Renal cortical epithelial cell (primary cell): ENCODE data around the gene TUBB3. TPM values are rescaled to one million over a fixed set of nuclear protein-coding genes. Genes with fewer than 3 reads are reported as not detected.
"Not testable (repeated sequence)": the region's sequence is repeated elsewhere in the genome, so short reads cannot be mapped to it uniquely, and the experiment has no call there.

ENCODE experiments used
- DNase-seq: peaks from one replicate; pipeline ENCODE4 v3.0.0-alpha.2; 2011; ENCODE audit warnings: low read depth
- total RNA-seq: library from RNA; depleted of rRNA; stranded (reverse); fragments of >200 nt; gene quantifications from 2 replicates; pipeline ENCODE4 v1.2.3, GENCODE V29; 2014

Gene TUBB3
- total RNA-seq, 1 donor from 2014 or later = 368 TPM

GRCh38 chr16:89965447-89966225 lies 42.5 kb downstream of the TUBB3 start:
- DNase-seq = no peak

- no peak for DNase-seq
These were observed 43.6 kb downstream of the TUBB3 start for GRCh38 chr16:89966756-89967155.

GRCh38 chr16:89967436-89967835 lies 44.3 kb downstream of the TUBB3 start:
- not testable (repeated sequence) for DNase-seq

- not testable (repeated sequence) for DNase-seq
These were observed 44.9 kb downstream of the TUBB3 start for GRCh38 chr16:89968074-89968473.

GRCh38 chr16:89969741-89970410 lies 46.7 kb downstream of the TUBB3 start:
- no peak for DNase-seq

GRCh38 chr16:89971495-89972243 lies 48.5 kb downstream of the TUBB3 start:
- DNase-seq = no peak

- peak; percentile 66 for DNase-seq
These were observed 49.4 kb downstream of the TUBB3 start for GRCh38 chr16:89972244-89973234.

GRCh38 chr16:89973235-89973634 lies 50.1 kb downstream of the TUBB3 start:
- DNase-seq = no peak

- DNase-seq = peak; percentile 6
These were observed 50.7 kb downstream of the TUBB3 start for GRCh38 chr16:89973654-89974335.

GRCh38 chr16:89974870-89975269 lies 51.7 kb downstream of the TUBB3 start:
- no peak for DNase-seq

GRCh38 chr16:89981414-89981813 lies 58.3 kb downstream of the TUBB3 start:
- no peak for DNase-seq

GRCh38 chr16:89982318-89982717 lies 59.2 kb downstream of the TUBB3 start:
- no peak for DNase-seq

GRCh38 chr16:89983536-89983935 lies 60.4 kb downstream of the TUBB3 start:
- no peak for DNase-seq

GRCh38 chr16:89984216-89984615 lies 61.1 kb downstream of the TUBB3 start:
- DNase-seq = no peak

GRCh38 chr16:89985219-89985618 lies 62.1 kb downstream of the TUBB3 start:
- no peak for DNase-seq

Other genes with a start within 250 kb of the TUBB3 start
- gene CDK10, start 236.7 kb upstream of the TUBB3 start, total RNA-seq = 33.9 and 56.5 TPM in 2 replicates
- 22.7 and 34.7 TPM in 2 replicates for gene SPATA2L, start 221.6 kb upstream of the TUBB3 start, total RNA-seq
- 7.1 and 12.6 TPM in 2 replicates for gene VPS9D1, start 202.4 kb upstream of the TUBB3 start, total RNA-seq
- 10.6 and 20.7 TPM in 2 replicates for gene ZNF276, start 201.8 kb upstream of the TUBB3 start, total RNA-seq
- 3.6 and 13.0 TPM in 2 replicates for gene FANCA, start 106.7 kb upstream of the TUBB3 start, total RNA-seq
- gene SPIRE2, start 94.9 kb upstream of the TUBB3 start, total RNA-seq = 1.4 and 6.0 TPM in 2 replicates
- 155 and 178 TPM in 2 replicates for gene TCF25, start 49.8 kb upstream of the TUBB3 start, total RNA-seq
- gene MC1R, start 4.5 kb upstream of the TUBB3 start, total RNA-seq = 2.3 and 9.3 TPM in 2 replicates
- gene DEF8, start 25.4 kb downstream of the TUBB3 start, total RNA-seq = 84.7 and 105 TPM in 2 replicates
- 14.4 and 24.2 TPM in 2 replicates for gene DBNDD1, start 96.1 kb downstream of the TUBB3 start, total RNA-seq
- gene PRDM7, start 154.0 kb downstream of the TUBB3 start, total RNA-seq = not detected in 2 replicates